Measurements from ENCODE around the gene EDEM3. TPM values are rescaled to one million over a fixed set of nuclear protein-coding genes. Genes with fewer than 3 reads are reported as not detected.

EDEM3 gene
- polyA plus RNA-seq, 1 experiment = 10.4 TPM

DNA sequence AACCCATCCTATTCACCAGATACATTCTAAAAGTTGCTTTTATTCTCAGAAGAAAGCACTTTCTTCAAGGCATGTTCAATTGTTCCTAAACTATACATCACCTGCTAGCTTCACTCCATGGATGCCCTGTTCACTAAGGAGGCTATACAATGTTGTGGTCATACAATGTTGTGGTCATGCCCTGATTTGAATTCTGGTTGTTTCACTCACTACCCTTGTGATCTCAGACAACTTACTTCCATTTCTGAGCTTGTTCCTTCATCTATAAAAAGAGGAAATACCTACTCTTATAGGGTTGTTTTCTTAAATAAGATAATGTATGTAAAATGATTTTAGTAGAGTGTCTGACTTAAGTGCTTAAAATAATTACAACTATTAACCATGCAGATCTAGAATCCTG lies 19.7 kb downstream of the EDEM3 start:
- CTCF ChIA-PET = interaction anchor here (2.2 kb wide), 1 partner anchor 247 kb away, joined by 6 read pairs; no protein-coding TSS in a partner anchor

DNA sequence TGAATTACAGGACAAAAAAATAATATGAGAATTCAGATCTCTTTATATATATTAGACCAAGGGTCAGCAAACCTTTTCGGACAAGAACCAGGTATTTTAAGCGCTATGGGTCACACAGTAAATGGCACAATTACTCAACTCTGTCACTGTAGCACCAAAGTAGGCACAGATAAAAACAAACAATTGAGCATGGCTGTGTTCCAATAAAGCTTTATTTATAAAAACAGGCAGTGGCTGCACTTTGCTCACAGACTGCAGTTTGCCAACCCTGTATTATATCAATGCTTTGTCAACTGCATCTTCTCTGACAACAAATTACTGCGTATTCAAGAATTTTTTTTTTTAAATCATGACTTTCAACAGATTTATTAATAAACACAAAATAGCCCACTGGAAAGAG lies 29.8 kb downstream of the EDEM3 start:
- CTCF ChIA-PET = interaction anchor here (1.2 kb wide), 1 partner anchor 64 kb away, joined by 3 read pairs; no protein-coding TSS in a partner anchor
- no peak for DNase-seq (ENCODE audit: low read depth)
- TF ChIP-seq, protein P1, sequence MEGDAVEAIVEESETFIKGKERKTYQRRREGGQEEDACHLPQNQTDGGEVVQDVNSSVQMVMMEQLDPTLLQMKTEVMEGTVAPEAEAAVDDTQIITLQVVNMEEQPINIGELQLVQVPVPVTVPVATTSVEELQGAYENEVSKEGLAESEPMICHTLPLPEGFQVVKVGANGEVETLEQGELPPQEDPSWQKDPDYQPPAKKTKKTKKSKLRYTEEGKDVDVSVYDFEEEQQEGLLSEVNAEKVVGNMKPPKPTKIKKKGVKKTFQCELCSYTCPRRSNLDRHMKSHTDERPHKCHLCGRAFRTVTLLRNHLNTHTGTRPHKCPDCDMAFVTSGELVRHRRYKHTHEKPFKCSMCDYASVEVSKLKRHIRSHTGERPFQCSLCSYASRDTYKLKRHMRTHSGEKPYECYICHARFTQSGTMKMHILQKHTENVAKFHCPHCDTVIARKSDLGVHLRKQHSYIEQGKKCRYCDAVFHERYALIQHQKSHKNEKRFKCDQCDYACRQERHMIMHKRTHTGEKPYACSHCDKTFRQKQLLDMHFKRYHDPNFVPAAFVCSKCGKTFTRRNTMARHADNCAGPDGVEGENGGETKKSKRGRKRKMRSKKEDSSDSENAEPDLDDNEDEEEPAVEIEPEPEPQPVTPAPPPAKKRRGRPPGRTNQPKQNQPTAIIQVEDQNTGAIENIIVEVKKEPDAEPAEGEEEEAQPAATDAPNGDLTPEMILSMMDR (IDR thresholded peaks at IDR 0.05; ENCODE audit: insufficient read depth, low read depth, low read length) = no peak
- Histone ChIP-seq H3K4me3 (ENCODE audit: low read depth, low read length) (no peak overlapping the region), H3K36me3 (ENCODE audit: control insufficient read depth, insufficient read depth, low read length) (peaks cover 4% of the 10 kb centered on the region), H3K27me3 (ENCODE audit: control insufficient read depth, insufficient read depth, low read length) (no peaks in the 10 kb centered on the region)
- POLR2A ChIA-PET = no interaction called here

More for the DNA sequence above, 19.7 kb downstream of the EDEM3 start:
- POLR2A ChIA-PET = no interaction called here
- TF ChIP-seq, protein P1 (IDR thresholded peaks at IDR 0.05; ENCODE audit: insufficient read depth, low read depth, low read length) = no peak
- no peak for DNase-seq (ENCODE audit: low read depth)
- H3K27me3 ChIP-seq (ENCODE audit: control insufficient read depth, insufficient read depth, low read length) = no peaks in the 10 kb centered on the region
- H3K4me3 ChIP-seq (ENCODE audit: low read depth, low read length) = no peak overlapping the region
- H3K36me3 ChIP-seq (ENCODE audit: control insufficient read depth, insufficient read depth, low read length) = peaks cover 3% of the 10 kb centered on the region

DNA sequence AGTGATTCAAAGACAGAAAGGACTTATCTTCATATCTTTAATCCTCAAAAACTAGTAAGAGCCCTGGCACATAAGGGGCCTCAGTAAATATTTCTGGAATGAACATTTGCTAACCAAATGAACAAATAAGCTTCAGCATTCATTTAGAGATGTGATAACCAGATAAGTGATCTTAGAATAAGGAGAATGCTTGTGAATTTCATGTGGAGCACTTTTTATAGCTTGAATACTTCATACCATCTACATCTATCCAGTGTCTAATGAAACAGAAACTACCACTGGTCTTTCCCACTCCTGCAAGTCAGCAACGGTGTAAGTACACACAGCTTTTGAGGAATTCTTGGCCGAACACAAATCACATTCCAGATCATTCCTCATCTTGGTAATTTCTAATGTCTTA lies 38.5 kb downstream of the EDEM3 start:
- Histone ChIP-seq H3K36me3 (ENCODE audit: control insufficient read depth, insufficient read depth, low read length) (no peaks in the 10 kb centered on the region; the same call in 1 of the 2 replicates), H3K4me3 (ENCODE audit: low read depth, low read length) (no peak overlapping the region), H3K27me3 (ENCODE audit: control insufficient read depth, insufficient read depth, low read length) (no peaks in the 10 kb centered on the region)
- TF ChIP-seq, protein P1 (IDR thresholded peaks at IDR 0.05; ENCODE audit: insufficient read depth, low read depth, low read length) = no peak
- CTCF ChIA-PET = no interaction called here
- POLR2A ChIA-PET = no interaction called here
- peak; percentile 63 for DNase-seq (ENCODE audit: low read depth)

DNA sequence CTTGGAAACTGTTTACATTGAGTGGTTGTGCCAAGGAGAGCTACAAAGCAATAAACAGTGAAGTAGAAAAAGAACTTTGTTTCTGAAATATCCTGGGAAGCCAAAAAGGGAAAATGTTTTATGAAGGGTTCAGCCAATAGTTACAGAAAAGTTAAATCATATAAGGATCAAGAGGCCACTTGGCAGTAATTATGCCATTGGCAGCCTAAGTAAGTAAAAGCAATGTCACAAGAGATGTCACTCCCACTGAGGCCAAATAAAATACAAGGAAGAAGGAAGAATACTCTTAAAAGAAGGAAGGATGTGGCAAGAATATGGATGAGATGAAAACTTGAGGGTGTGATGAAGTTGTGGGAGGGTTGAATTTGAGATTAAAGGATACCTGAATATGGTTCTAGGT lies 45.2 kb downstream of the EDEM3 start:
- ChIA-PET POLR2A (no interaction called here), CTCF (interaction anchor here (1.2 kb wide), 1 partner anchor 45 kb away, joined by 3 read pairs; no protein-coding TSS in a partner anchor)
- H3K27me3 ChIP-seq (ENCODE audit: control insufficient read depth, insufficient read depth, low read length) = no peaks in the 10 kb centered on the region
- no peak overlapping the region for H3K4me3 ChIP-seq (ENCODE audit: low read depth, low read length)
- no peak for DNase-seq (ENCODE audit: low read depth)
- peaks cover 5% of the 10 kb centered on the region for H3K36me3 ChIP-seq (ENCODE audit: control insufficient read depth, insufficient read depth, low read length)
- TF ChIP-seq, protein P1 (IDR thresholded peaks at IDR 0.05; ENCODE audit: insufficient read depth, low read depth, low read length) = no peak

DNA sequence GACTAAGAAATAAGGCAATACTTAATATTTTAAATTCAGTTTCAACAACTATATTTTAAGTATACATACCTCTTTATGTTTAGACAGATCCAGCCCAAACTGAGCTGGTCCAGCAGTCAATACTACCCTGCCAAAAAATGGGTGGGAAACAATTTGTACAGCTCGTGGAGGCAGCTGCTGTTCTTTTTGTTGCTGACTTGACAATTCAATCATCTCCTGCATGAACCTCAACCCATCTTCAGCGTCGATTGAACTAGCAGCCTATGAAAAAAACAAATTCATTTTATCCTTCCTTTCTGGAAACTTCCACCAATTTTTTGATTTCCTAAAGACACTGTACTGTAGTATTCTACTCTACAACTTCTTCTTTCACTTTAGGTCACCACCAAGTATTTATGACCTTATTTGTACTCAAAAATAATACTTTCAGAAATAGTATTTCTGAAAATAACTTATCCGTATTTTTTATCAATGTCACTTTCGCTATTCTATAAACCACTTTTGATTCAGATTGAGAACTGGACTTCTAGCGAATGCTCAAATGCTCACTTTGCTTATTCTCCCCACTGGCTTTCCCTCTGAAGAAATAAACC lies 46.5 kb downstream of the EDEM3 start:
- ChIA-PET CTCF (interaction anchor here (2.8 kb wide), 1 partner anchor 16 kb away, joined by 6 read pairs; no protein-coding TSS in a partner anchor), POLR2A (no interaction called here)
- no peak for DNase-seq (ENCODE audit: low read depth)
- no peak overlapping the region for H3K4me3 ChIP-seq (ENCODE audit: low read depth, low read length)
- TF ChIP-seq, protein P1 (IDR thresholded peaks at IDR 0.05; ENCODE audit: insufficient read depth, low read depth, low read length) = no peak
- peaks cover 9% of the 10 kb centered on the region for H3K36me3 ChIP-seq (ENCODE audit: control insufficient read depth, insufficient read depth, low read length)
- no peaks in the 10 kb centered on the region for H3K27me3 ChIP-seq (ENCODE audit: control insufficient read depth, insufficient read depth, low read length)

Measured in BJ (cell line).